BE2C (cell line): Measurements from ENCODE around the gene AQR.
"Not testable (repeated sequence)": the region's sequence is repeated elsewhere in the genome, so short reads cannot be mapped to it uniquely, and the experiment has no call there.

ENCODE experiments used
- DNase-seq: peaks from one replicate; pipeline ENCODE4 v3.0.0-alpha.2; 2020
- H3K27me3 ChIP-seq: fragments of 250-450 bp; sonication (Bioruptor Pico); 2 replicates; pipeline ENCODE4 v1.5.1; 2020; ENCODE audit warnings: mild to moderate bottlenecking
- H3K36me3 ChIP-seq: fragments of 250-450 bp; sonication (Bioruptor Pico); 2 replicates; pipeline ENCODE4 v1.5.1; 2020; ENCODE audit warnings: mild to moderate bottlenecking
- H3K4me1 ChIP-seq: fragments of 250-450 bp; sonication (Bioruptor Pico); 2 replicates; pipeline ENCODE4 v1.5.1; 2020
- H3K4me3 ChIP-seq: 2 replicates; pipeline ENCODE4 v1.5.1; 2011; ENCODE audit warnings: low read depth, low read length
- H3K9me3 ChIP-seq: fragments of 250-450 bp; sonication (Bioruptor Pico); 2 replicates; pipeline ENCODE4 v1.5.1; 2020
- CTCF ChIP-seq: IDR thresholded peaks from 2 replicates; pipeline ENCODE4 v1.5.1; 2012; ENCODE audit warnings: mild to moderate bottlenecking, low read depth, low read length

Gene AQR

GRCh38 chr15:34943711-34944110 is 25.8 kb downstream of the AQR start:
- DNase-seq = no peak
- no peak for TF ChIP-seq CTCF
- no peaks in the 10 kb centered on the region for H3K27me3 ChIP-seq
- no peak overlapping the region for H3K4me3 ChIP-seq
- no peaks in the 10 kb centered on the region for H3K4me1 ChIP-seq
- no peaks in the 10 kb centered on the region for H3K9me3 ChIP-seq
- H3K36me3 ChIP-seq = peaks cover 44% of the 10 kb centered on the region

GRCh38 chr15:34943264-34943663 is 26.3 kb downstream of the AQR start:
- not testable (repeated sequence) for H3K4me1 ChIP-seq, DNase-seq
- H3K36me3 ChIP-seq = peaks cover 48% of the 10 kb centered on the region

GRCh38 chr15:34942363-34942762 is 27.2 kb downstream of the AQR start:
- no peaks in the 10 kb centered on the region for H3K27me3 ChIP-seq
- no peak overlapping the region for H3K4me3 ChIP-seq
- peaks cover 45% of the 10 kb centered on the region for H3K36me3 ChIP-seq
- TF ChIP-seq CTCF = no peak
- no peaks in the 10 kb centered on the region for H3K9me3 ChIP-seq
- H3K4me1 ChIP-seq = no peaks in the 10 kb centered on the region
- no peak for DNase-seq

More at GRCh38 chr15:34943264-34943663, 26.3 kb downstream of the AQR start:
- not testable (repeated sequence) for H3K4me3 ChIP-seq, H3K9me3 ChIP-seq, H3K27me3 ChIP-seq

- no peaks in the 10 kb centered on the region for H3K27me3 ChIP-seq
- no peak for DNase-seq
- H3K9me3 ChIP-seq = no peaks in the 10 kb centered on the region
- no peak overlapping the region for H3K4me3 ChIP-seq
- no peak for TF ChIP-seq CTCF
- no peaks in the 10 kb centered on the region for H3K4me1 ChIP-seq
- H3K36me3 ChIP-seq = peaks cover 49% of the 10 kb centered on the region
Measured at GRCh38 chr15:34941831-34942230, 27.7 kb downstream of the AQR start.

GRCh38 chr15:34941185-34941698 is 28.3 kb downstream of the AQR start:
- Histone ChIP-seq H3K4me3 (no peak overlapping the region), H3K4me1 (no peaks in the 10 kb centered on the region), H3K9me3 (no peaks in the 10 kb centered on the region), H3K27me3 (no peaks in the 10 kb centered on the region), H3K36me3 (peaks cover 55% of the 10 kb centered on the region)
- TF ChIP-seq CTCF = no peak
- no peak for DNase-seq

GRCh38 chr15:34933432-34933975 is 36.0 kb downstream of the AQR start:
- DNase-seq = no peak
- Histone ChIP-seq H3K36me3 (peaks cover 72% of the 10 kb centered on the region), H3K9me3 (no peaks in the 10 kb centered on the region), H3K4me1 (no peaks in the 10 kb centered on the region), H3K27me3 (no peaks in the 10 kb centered on the region), H3K4me3 (no peak overlapping the region)
- TF ChIP-seq CTCF = no peak

GRCh38 chr15:34928349-34928748 is 41.2 kb downstream of the AQR start:
- H3K4me3 ChIP-seq, H3K9me3 ChIP-seq, H3K4me1 ChIP-seq, DNase-seq, H3K27me3 ChIP-seq: not testable (repeated sequence)
- peaks cover 62% of the 10 kb centered on the region for H3K36me3 ChIP-seq
